ENCODE measurements around the gene TGIF2. TPM values are rescaled to one million over a fixed set of nuclear protein-coding genes. Genes with fewer than 3 reads are reported as not detected.

The TGIF2 gene
- total RNA-seq, 4 donors from 2014 or later, result 10.6 to 12.7 (median 12.3) TPM

DNA sequence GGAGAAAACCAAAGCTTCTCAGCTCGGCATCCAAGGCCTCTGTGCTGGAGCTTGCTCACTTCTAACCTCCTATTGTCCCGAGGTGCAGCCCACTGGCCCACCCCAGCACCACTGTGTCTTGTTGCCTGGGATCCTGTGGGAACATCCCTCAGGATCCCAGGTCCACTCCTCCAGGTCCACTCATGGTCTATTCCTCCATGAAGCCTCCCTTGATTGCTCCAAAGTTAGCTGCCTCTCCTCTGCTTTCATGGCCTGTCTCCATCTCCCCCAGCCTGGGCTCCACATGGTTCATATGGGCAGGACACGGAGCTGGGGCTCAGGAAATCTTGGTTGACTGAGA, 58.7 kb downstream of the TGIF2 start:
- TF ChIP-seq CTCF (IDR thresholded peaks at IDR 0.05; ENCODE audit: low read depth), result no peak

GRCh38 chr20:36632487-36633284, 59.3 kb downstream of the TGIF2 start:
- no peak for TF ChIP-seq CTCF (IDR thresholded peaks at IDR 0.05; ENCODE audit: low read depth)

DNA sequence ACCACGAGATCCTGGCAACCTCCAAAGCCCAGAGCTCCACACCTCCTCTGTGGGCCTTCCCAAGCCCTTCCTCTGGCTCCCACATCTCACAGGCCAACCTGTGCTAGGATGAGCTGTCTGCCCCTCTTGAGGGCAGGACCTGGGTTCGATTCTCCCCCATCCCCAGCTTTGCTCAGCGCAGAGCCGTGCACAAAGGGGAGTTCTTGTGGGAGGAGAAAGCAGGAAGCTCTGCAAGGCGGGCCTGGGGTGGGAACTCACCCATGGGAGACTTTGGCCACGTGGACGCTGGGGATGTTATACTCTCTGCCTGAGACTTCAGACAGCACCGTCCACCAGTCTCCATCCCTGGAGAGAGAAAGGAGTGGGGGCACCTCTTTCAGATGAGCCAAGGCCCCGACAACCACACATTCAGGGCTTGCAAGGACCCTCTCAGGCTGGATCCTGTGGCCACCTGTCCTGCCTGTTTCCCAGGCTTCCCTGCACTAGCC, 59.9 kb downstream of the TGIF2 start:
- TF ChIP-seq CTCF (IDR thresholded peaks at IDR 0.05; ENCODE audit: low read depth), result no peak

DNA sequence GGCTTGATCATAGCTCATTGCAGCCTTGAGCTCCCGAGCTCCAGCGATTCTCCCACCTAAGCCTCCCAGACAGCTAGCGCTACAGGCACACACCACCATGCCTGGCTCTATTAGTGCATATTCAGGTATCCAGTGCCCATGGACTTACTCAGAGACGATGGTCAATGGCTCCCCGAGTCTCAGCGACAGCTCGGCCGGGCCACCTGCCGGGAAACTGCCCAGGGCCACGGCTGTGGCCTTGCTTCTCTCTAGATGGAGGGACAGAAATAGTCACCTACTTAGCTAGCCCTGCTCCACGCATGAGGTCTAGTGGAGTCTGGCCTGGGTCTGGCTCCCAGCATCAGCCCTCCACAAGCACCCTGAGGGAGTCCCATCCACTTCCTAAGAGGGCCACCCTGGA, 60.9 kb downstream of the TGIF2 start:
- TF ChIP-seq CTCF (IDR thresholded peaks at IDR 0.05; ENCODE audit: low read depth), result no peak

DNA sequence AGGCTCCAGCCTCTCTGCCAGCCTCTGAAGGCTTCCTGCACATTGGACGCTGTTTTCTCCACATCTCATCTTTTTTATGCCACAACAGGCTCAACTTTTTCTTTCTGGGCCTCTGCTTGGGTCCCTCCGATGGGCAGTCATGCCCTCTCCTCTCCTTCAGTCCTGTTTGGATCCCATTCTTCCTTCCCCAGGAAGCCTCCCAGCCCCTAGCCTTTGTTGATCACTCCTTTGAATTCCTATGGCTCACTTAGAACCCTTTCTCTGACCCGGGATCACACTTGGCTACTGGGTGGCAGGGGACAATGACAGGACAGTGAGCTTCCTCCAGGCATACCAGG, 68.1 kb downstream of the TGIF2 start:
- TF ChIP-seq CTCF (IDR thresholded peaks at IDR 0.05; ENCODE audit: low read depth), result no peak

DNA sequence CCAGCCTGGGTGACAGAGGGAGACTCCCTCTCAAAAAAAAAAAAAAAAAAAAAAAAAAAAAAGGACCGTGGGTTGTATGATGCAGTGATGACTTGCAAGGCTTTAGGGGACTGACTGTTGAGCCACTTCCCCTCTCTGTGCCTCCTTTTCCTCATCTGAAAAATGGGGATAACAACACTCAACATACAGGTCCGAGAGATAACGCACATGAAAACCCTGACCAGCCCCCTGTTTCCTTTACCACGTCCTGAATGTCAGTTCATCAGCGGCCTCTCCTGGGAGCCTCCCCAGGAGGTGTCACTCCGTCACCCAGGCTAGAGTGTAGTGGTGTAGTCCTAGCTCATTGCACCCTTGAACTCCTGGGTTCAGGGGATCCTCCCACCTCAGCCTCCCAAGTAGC, 68.7 kb downstream of the TGIF2 start:
- no peak for TF ChIP-seq CTCF (IDR thresholded peaks at IDR 0.05; ENCODE audit: low read depth)

Small RNA genes lying within 50 kb of the gene (small RNA-seq; reads per million reads assigned to genes)
- gene RF00017, result not detected

Other genes starting within 250 kb of the TGIF2 start
- gene MYL9, start 32.1 kb upstream of the TGIF2 start, total RNA-seq, result 100 to 1,000 TPM in 2 of 4 donors, 10 to 100 TPM in 2; 56.8 to 175 (median 111) TPM
- 100 to 1,000 TPM in 1 of 4 donors, 10 to 100 TPM in 3; 68.0 to 107 (median 79.1) TPM for gene RAB5IF, start 32.2 kb downstream of the TGIF2 start, total RNA-seq
- gene SLA2, start 72.6 kb downstream of the TGIF2 start, total RNA-seq, result 1 to 10 TPM in 1 of 4 donors, under 1 TPM in 3; 0.19 to 2.1 (median 0.54) TPM
- gene NDRG3, start 172.5 kb downstream of the TGIF2 start, total RNA-seq, result 10 to 100 TPM; 11.5 to 25.2 (median 20.2) TPM
- gene DSN1, start 200.2 kb downstream of the TGIF2 start, total RNA-seq, result 10 to 100 TPM in 2 of 4 donors, 1 to 10 TPM in 2; 7.3 to 10.7 (median 9.8) TPM

All from subcutaneous adipose tissue (tissue), 4 donors.